ENCODE measurements around the gene TBC1D22A.

DNA sequence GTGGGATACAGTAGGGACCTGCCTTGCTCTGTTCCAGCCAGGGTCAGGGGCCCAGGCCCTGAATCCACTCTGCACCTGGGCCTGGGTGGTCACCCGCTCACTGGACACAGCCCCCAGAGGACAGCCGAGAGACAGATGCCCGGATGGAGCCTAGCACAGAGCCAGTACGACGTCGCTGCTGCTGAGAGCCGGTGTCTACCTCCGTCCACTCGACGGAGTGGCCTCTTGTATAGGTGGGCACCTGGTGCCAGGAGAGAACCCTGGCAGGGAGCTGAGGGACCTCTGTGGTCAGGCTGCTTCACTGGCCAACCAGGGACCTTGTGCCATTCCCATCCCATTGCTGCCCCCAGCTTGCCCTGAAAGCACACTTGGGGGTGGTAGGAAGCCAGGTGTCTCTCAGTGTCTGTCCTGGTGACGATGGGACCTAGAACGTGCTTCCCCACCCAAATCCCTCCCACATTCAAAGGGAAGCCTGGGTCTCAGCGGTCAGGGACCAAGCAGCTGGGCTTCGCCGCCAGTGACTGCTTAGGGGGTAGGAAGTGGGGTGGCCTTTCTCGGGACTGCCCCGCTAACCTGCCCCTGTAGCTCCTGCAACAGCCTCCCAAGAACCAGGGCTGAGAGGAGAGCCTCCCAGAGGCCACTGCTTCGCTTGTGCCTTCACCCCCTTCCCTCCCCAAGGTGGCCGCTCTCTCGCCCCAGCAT, 14.1 kb upstream of the TBC1D22A start:
- TF ChIP-seq ZFP3 (CRISPR knock-in tag; IDR thresholded peaks at IDR 0.05) (no peak), ISL1 (CRISPR knock-in tag; IDR thresholded peaks at IDR 0.05) (no peak)
- TF ChIP-seq, protein P1, sequence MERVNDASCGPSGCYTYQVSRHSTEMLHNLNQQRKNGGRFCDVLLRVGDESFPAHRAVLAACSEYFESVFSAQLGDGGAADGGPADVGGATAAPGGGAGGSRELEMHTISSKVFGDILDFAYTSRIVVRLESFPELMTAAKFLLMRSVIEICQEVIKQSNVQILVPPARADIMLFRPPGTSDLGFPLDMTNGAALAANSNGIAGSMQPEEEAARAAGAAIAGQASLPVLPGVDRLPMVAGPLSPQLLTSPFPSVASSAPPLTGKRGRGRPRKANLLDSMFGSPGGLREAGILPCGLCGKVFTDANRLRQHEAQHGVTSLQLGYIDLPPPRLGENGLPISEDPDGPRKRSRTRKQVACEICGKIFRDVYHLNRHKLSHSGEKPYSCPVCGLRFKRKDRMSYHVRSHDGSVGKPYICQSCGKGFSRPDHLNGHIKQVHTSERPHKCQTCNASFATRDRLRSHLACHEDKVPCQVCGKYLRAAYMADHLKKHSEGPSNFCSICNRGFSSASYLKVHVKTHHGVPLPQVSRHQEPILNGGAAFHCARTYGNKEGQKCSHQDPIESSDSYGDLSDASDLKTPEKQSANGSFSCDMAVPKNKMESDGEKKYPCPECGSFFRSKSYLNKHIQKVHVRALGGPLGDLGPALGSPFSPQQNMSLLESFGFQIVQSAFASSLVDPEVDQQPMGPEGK (CRISPR knock-in tag; IDR thresholded peaks at IDR 0.05; ENCODE audit: borderline replicate concordance): no peak
- TF ChIP-seq, protein P2, sequence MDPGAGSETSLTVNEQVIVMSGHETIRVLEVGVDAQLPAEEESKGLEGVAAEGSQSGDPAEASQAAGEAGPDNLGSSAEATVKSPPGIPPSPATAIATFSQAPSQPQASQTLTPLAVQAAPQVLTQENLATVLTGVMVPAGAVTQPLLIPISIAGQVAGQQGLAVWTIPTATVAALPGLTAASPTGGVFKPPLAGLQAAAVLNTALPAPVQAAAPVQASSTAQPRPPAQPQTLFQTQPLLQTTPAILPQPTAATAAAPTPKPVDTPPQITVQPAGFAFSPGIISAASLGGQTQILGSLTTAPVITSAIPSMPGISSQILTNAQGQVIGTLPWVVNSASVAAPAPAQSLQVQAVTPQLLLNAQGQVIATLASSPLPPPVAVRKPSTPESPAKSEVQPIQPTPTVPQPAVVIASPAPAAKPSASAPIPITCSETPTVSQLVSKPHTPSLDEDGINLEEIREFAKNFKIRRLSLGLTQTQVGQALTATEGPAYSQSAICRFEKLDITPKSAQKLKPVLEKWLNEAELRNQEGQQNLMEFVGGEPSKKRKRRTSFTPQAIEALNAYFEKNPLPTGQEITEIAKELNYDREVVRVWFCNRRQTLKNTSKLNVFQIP (CRISPR knock-in tag; IDR thresholded peaks at IDR 0.05; ENCODE audit: borderline replicate concordance, low read depth): no peak
